HCT116 (cell line): ENCODE results near the gene HPS3. TPM values are rescaled to one million over a fixed set of nuclear protein-coding genes. Genes with fewer than 3 reads are reported as not detected.

Source experiments
- ATAC-seq: fragments of 200-7000 bp; cut with Tn5 transposase; 2 replicates; pipeline ENCODE4 v1.9.1; 2020; ENCODE audit warnings: mild to moderate bottlenecking, moderate library complexity
- BruUV-seq: library from RNA; stranded (reverse); fragments of 400-500 nt; replicated peaks from 2 replicates; lab custom pipeline; 2021; lab: Mats Ljungman, UMichigan
- CTCF ChIA-PET: fragments of 300-600 bp; sonication (Branson Sonifier 250); formaldehyde crosslinking; loops from one replicate; lab custom pipeline; 2021; ENCODE audit warnings: antibody characterized with exemption; lab: Charles Lee
- POLR2A ChIA-PET: fragments of 300-600, 350-600 bp; sonication (Branson Sonifier 250); formaldehyde crosslinking; loops from one replicate; lab custom pipeline; 2021; ENCODE audit warnings: antibody characterized with exemption; lab: Charles Lee
- RAD21 ChIA-PET, 2 experiments: fragments of 300-600 bp; sonication (Branson Sonifier 250); formaldehyde crosslinking; loops; one replicate each; lab custom pipeline; 2023; ENCODE audit warnings: low total read pairs in 2 of 2; ENCODE audit not compliant: uncharacterized antibody in 2 of 2, unreplicated experiment in 2 of 2, low non-redundant PET in 1 of 2; lab: Charles Lee
- DNase-seq: peaks from one replicate; pipeline ENCODE4 v3.0.0-alpha.2; 2010; ENCODE audit warnings: low read depth, low spot score
- H2AFZ ChIP-seq: fragments of 200-600 bp; shearing (Covaris generic), sonication (generic); 2 replicates; pipeline ENCODE4 v1.6.1; 2017; ENCODE audit warnings: low read depth, mixed run types, mixed read lengths, antibody characterized with exemption, low read length; ENCODE audit not compliant: poor library complexity, severe bottlenecking
- H3K27ac ChIP-seq: 2 replicates; pipeline ENCODE4 v1.5.1; 2012; ENCODE audit warnings: low read depth, low read length
- H3K27me3 ChIP-seq: fragments of 200-600 bp; sonication (generic); 2 replicates; pipeline ENCODE4 v1.6.1; 2016; ENCODE audit warnings: mixed run types, low read length, mixed read lengths; ENCODE audit not compliant: insufficient read depth
- H3K36me3 ChIP-seq, 2 experiments: fragments of 200-500 bp in 1 of 2; fragments of 200-600 bp in 1 of 2; sonication (Bioruptor generic) in 1 of 2; sonication (generic) in 1 of 2; 2 replicates each; pipeline versions ENCODE4 v1.5.1 to v1.6.1; 2014 to 2016; ENCODE audit warnings: low read length in 2 of 2, inconsistent platforms in 1 of 2, mixed read lengths in 1 of 2, mixed run types in 1 of 2; ENCODE audit not compliant: insufficient read depth in 2 of 2, control insufficient read depth in 1 of 2
- H3K4me1 ChIP-seq, 2 experiments: fragments of 200-600 bp in 1 of 2; sonication (generic) in 1 of 2; 2 replicates each; pipeline versions ENCODE4 v1.5.1 to v1.6.1; 2012 to 2017; ENCODE audit warnings: low read length in 2 of 2, inconsistent platforms in 1 of 2, mild to moderate bottlenecking in 1 of 2, mixed read lengths in 1 of 2, mixed run types in 1 of 2, moderate library complexity in 1 of 2; ENCODE audit not compliant: insufficient read depth in 2 of 2, control insufficient read depth in 1 of 2
- H3K4me2 ChIP-seq: fragments of 200-600 bp; sonication (generic); 2 replicates; pipeline ENCODE4 v1.6.1; 2017; ENCODE audit warnings: mixed run types, low read length, mixed read lengths
- H3K4me3 ChIP-seq, 2 experiments: fragments of 200-600 bp in 1 of 2; sonication (generic) in 1 of 2; replicated peaks in 1 of 2; 2 replicates each; pipeline ENCODE4 v1.5.1; 2011 to 2016; ENCODE audit warnings: low read length in 2 of 2, control low read depth in 1 of 2, low read depth in 1 of 2, mild to moderate bottlenecking in 1 of 2, mixed read lengths in 1 of 2, mixed run types in 1 of 2
- H3K79me2 ChIP-seq: fragments of 200-600 bp; sonication (generic); 2 replicates; pipeline ENCODE4 v1.6.1; 2017; ENCODE audit warnings: mild to moderate bottlenecking, mixed run types, low read length, moderate library complexity, mixed read lengths; ENCODE audit not compliant: insufficient read depth
- H3K9ac ChIP-seq: fragments of 200-600 bp; sonication (generic); 2 replicates; pipeline ENCODE4 v1.6.1; 2016; ENCODE audit warnings: low read length, mixed read lengths
- H3K9me2 ChIP-seq: fragments of 200-600 bp; sonication (generic), shearing (Covaris generic); 2 replicates; pipeline ENCODE4 v1.6.1; 2017; ENCODE audit warnings: mixed run types, mild to moderate bottlenecking, moderate library complexity; ENCODE audit not compliant: insufficient read depth
- H3K9me3 ChIP-seq, 2 experiments: fragments of 200-500 bp in 1 of 2; fragments of 200-600 bp in 1 of 2; sonication (Bioruptor generic) in 1 of 2; sonication (generic) in 1 of 2; 2 replicates each; pipeline ENCODE4 v1.6.1; 2014 to 2017; ENCODE audit warnings: low read length in 2 of 2, mixed read lengths in 2 of 2, inconsistent platforms in 1 of 2, low read depth in 1 of 2, mild to moderate bottlenecking in 1 of 2, mixed run types in 1 of 2, moderate library complexity in 1 of 2; ENCODE audit not compliant: control insufficient read depth in 1 of 2, insufficient read depth in 1 of 2
- H4K20me1 ChIP-seq: fragments of 200-600 bp; sonication (generic), shearing (Covaris generic); 2 replicates; pipeline ENCODE4 v1.6.1; 2017; ENCODE audit warnings: mixed run types, mild to moderate bottlenecking, moderate library complexity; ENCODE audit not compliant: insufficient read depth
- ELF1 ChIP-seq: IDR thresholded peaks from 2 replicates; pipeline ENCODE4 v1.6.1; 2012; ENCODE audit warnings: low read depth, borderline replicate concordance
- EZH2 ChIP-seq: fragments of 200-600 bp; sonication (generic); IDR thresholded peaks from 2 replicates; pipeline ENCODE4 v1.6.1; 2017; ENCODE audit warnings: antibody characterized with exemption, mixed run types
- EZH2phosphoT487 ChIP-seq: fragments of 200-600 bp; IDR thresholded peaks from 2 replicates; pipeline ENCODE4 v1.6.1; 2018; ENCODE audit warnings: antibody characterized with exemption, borderline replicate concordance
- FOSL1 ChIP-seq: IDR thresholded peaks from 2 replicates; pipeline ENCODE4 v1.6.1; 2012; ENCODE audit warnings: low read depth
- JUND ChIP-seq: IDR thresholded peaks from 2 replicates; pipeline ENCODE4 v1.6.1; 2012
- POLR2AphosphoS5 ChIP-seq: IDR thresholded peaks from 2 replicates; pipeline ENCODE4 v1.6.1; 2011; ENCODE audit warnings: mild to moderate bottlenecking, low read depth, low read length, moderate library complexity
- RAD21 ChIP-seq: IDR thresholded peaks from 2 replicates; pipeline ENCODE4 v1.6.1; 2012; ENCODE audit warnings: low read depth, mild to moderate bottlenecking
- SIN3A ChIP-seq: IDR thresholded peaks from 2 replicates; pipeline ENCODE4 v1.6.1; 2012; ENCODE audit warnings: low read depth
- SRF ChIP-seq: IDR thresholded peaks from 2 replicates; pipeline ENCODE4 v1.6.1; 2012; ENCODE audit warnings: low read depth
- TCF7L2 ChIP-seq: IDR thresholded peaks from 2 replicates; pipeline ENCODE4 v1.7.0; 2011; ENCODE audit warnings: borderline replicate concordance, inconsistent platforms; ENCODE audit not compliant: insufficient read depth, insufficient read length; ENCODE audit errors: extremely low read depth
- YY1 ChIP-seq: IDR thresholded peaks from 2 replicates; pipeline ENCODE4 v1.6.1; 2011; ENCODE audit warnings: low read length, low read depth, moderate library complexity, mild to moderate bottlenecking; ENCODE audit not compliant: insufficient replicate concordance; ENCODE audit errors: extremely low read depth
- intact Hi-C: fragments of 100-400 bp; cut with micrococcal nuclease; formaldehyde crosslinking; loops from 2 replicates; pipeline ENCODE4 v1.10.0; 2022
- total RNA-seq: library from RNA; stranded (reverse); gene quantifications from one replicate; pipeline ENCODE4 v1.2.1, GENCODE V29; 2021; ENCODE audit not compliant: unreplicated experiment
- TF ChIP-seq, protein P1 (sequence below): IDR thresholded peaks from 2 replicates; pipeline ENCODE4 v1.6.1; 2011; ENCODE audit warnings: mild to moderate bottlenecking, low read length, moderate library complexity; ENCODE audit not compliant: insufficient replicate concordance; ENCODE audit errors: extremely low read depth
- TF ChIP-seq, protein P2 (sequence below): IDR thresholded peaks from 2 replicates; pipeline ENCODE4 v1.6.1; 2012

The HPS3 gene
- total RNA-seq, 1 experiment from 2014 or later: 17.1 TPM

DNA sequence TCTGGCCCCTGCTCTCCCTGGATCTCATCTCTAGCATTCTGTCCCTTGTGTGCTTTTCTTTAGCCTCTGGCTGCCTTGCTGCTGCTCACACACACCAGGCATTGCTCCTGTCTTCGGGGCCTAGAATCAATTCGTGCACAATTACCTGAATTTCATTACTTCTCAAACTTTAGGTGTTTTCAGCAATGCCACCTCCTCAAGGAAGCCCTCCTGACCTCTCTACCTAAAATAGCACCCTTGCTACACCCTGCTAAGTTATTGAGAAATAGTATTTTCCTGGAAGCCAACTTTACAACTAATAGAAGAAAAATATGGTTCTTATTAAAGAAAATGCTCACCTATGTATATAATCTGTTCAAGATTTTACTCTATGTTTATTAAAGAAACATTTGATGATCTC lies 51.7 kb downstream of the HPS3 start:
- ChIA-PET CTCF (no interaction called here), RAD21 (no interaction called here), POLR2A (interaction anchor here (0.7 kb wide), 1 partner anchor 26 kb away, joined by 4 read pairs; no protein-coding TSS in a partner anchor)
- Histone ChIP-seq H3K79me2 (no peaks in the 10 kb centered on the region), H3K9ac (no peak overlapping the region), H3K4me1 (peaks cover 12 to 17% of the 10 kb centered on the region in 2 experiments), H3K4me2 (no peak overlapping the region), H3K9me2 (no peaks in the 10 kb centered on the region), H3K27me3 (no peaks in the 10 kb centered on the region), H2AFZ (no peak overlapping the region), H3K4me3 (no peak overlapping the region), H4K20me1 (no peaks in the 10 kb centered on the region), H3K36me3 (no peaks in the 10 kb centered on the region), H3K9me3 (no peaks in the 10 kb centered on the region), H3K27ac (no peak overlapping the region)
- DNase-seq: no peak
- no TSS peak for BruUV-seq
- TF ChIP-seq YY1 (no peak), EZH2phosphoT487 (no peak), FOSL1 (no peak), SRF (no peak), JUND (no peak), SIN3A (no peak), ELF1 (no peak), EZH2 (no peak), TCF7L2 (no peak), POLR2AphosphoS5 (no peak), RAD21 (no peak)
- TF ChIP-seq, protein P1, sequence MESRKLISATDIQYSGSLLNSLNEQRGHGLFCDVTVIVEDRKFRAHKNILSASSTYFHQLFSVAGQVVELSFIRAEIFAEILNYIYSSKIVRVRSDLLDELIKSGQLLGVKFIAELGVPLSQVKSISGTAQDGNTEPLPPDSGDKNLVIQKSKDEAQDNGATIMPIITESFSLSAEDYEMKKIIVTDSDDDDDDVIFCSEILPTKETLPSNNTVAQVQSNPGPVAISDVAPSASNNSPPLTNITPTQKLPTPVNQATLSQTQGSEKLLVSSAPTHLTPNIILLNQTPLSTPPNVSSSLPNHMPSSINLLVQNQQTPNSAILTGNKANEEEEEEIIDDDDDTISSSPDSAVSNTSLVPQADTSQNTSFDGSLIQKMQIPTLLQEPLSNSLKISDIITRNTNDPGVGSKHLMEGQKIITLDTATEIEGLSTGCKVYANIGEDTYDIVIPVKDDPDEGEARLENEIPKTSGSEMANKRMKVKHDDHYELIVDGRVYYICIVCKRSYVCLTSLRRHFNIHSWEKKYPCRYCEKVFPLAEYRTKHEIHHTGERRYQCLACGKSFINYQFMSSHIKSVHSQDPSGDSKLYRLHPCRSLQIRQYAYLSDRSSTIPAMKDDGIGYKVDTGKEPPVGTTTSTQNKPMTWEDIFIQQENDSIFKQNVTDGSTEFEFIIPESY: no peak
- TF ChIP-seq, protein P2, sequence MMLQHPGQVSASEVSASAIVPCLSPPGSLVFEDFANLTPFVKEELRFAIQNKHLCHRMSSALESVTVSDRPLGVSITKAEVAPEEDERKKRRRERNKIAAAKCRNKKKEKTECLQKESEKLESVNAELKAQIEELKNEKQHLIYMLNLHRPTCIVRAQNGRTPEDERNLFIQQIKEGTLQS: no peak
- ATAC-seq: no peak
- intact Hi-C loops: no loop called here
